Measurements from ENCODE around the gene ERICH2. TPM values are rescaled to one million over a fixed set of nuclear protein-coding genes. Genes with fewer than 3 reads are reported as not detected.

ERICH2 gene
- total RNA-seq, 1 experiment from 2014 or later, result 1.1 TPM

- TF ChIP-seq FOXK1 (CRISPR knock-in tag; IDR thresholded peaks at IDR 0.05) (no peak), CREB1 (CRISPR knock-in tag; IDR thresholded peaks at IDR 0.05) (no peak)
- H3K27me3 Mint-ChIP-seq (ENCODE audit: low read depth), result peaks cover 3% of the 10 kb centered on the region; the same call in 1 of the 2 replicates
- POLR2A ChIA-PET, result no interaction called here
- H3K36me3 Mint-ChIP-seq, result no peaks in the 10 kb centered on the region; the same call in 1 of the 2 replicates
- no peak overlapping the region for H3K27ac Mint-ChIP-seq
- peak; percentile 58 for ATAC-seq
- H3K9me3 Mint-ChIP-seq, result peaks cover 8% of the 10 kb centered on the region; the same call in 1 of the 2 replicates
- H3K4me3 Mint-ChIP-seq, result no peak overlapping the region
- CTCF ChIA-PET, result interaction anchor here (1.4 kb wide), 1 partner anchor 31 kb away, joined by 3 read pairs; no protein-coding TSS in a partner anchor
- no peak for DNase-seq (ENCODE audit: low spot score)
- H3K4me1 Mint-ChIP-seq, result peaks cover 9% of the 10 kb centered on the region
Observed at GRCh38 chr2:170740660-170741059, 29.5 kb upstream of the ERICH2 start.

- DNase-seq (ENCODE audit: low spot score) (no peak), ATAC-seq (no peak)
- TF ChIP-seq SOX15 (CRISPR knock-in tag; IDR thresholded peaks at IDR 0.05), result no peak
- TF ChIP-seq AR (CRISPR knock-in tag; IDR thresholded peaks at IDR 0.05), result no peak
- no peak for TF ChIP-seq NFATC4 (CRISPR knock-in tag; IDR thresholded peaks at IDR 0.05)
- no peak for TF ChIP-seq MAX (CRISPR knock-in tag; IDR thresholded peaks at IDR 0.05)
- no peak for TF ChIP-seq ZNF671 (CRISPR knock-in tag; IDR thresholded peaks at IDR 0.05)
- no peak for TF ChIP-seq ZNF396 (CRISPR knock-in tag; IDR thresholded peaks at IDR 0.05; ENCODE audit: borderline replicate concordance)
- no peak for TF ChIP-seq ZNF423 (CRISPR knock-in tag; IDR thresholded peaks at IDR 0.05)
- TF ChIP-seq HMGA2 (CRISPR knock-in tag; IDR thresholded peaks at IDR 0.05), result no peak
- TF ChIP-seq ELF4 (CRISPR knock-in tag; IDR thresholded peaks at IDR 0.05; ENCODE audit: low read depth), result no peak
- TF ChIP-seq ZNF317 (CRISPR knock-in tag; IDR thresholded peaks at IDR 0.05; ENCODE audit: borderline replicate concordance, low read depth), result no peak
- no peak for TF ChIP-seq ZNF263 (CRISPR knock-in tag; IDR thresholded peaks at IDR 0.05; ENCODE audit: low read depth)
- TF ChIP-seq ZNF512 (CRISPR knock-in tag; IDR thresholded peaks at IDR 0.05; ENCODE audit: borderline replicate concordance), result no peak
- no peak for TF ChIP-seq MYBL2 (CRISPR knock-in tag; IDR thresholded peaks at IDR 0.05)
- H3K4me3 Mint-ChIP-seq, result no peak overlapping the region
- ChIA-PET POLR2A (no interaction called here), CTCF (interaction anchor here (0.6 kb wide), 1 partner anchor 22 kb away, joined by 4 read pairs; no protein-coding TSS in a partner anchor)
- peaks cover 3% of the 10 kb centered on the region; the same call in 1 of the 2 replicates for H3K27me3 Mint-ChIP-seq (ENCODE audit: low read depth)
- H3K4me1 Mint-ChIP-seq, result peaks cover 9% of the 10 kb centered on the region
- H3K9me3 Mint-ChIP-seq, result 0 out of 2 replicates have a peak, but pooled peaks cover 4% of the 10 kb centered on the region
- H3K36me3 Mint-ChIP-seq, result no peaks in the 10 kb centered on the region
- H3K27ac Mint-ChIP-seq, result no peak overlapping the region
Observed at GRCh38 chr2:170742000-170742399, 28.2 kb upstream of the ERICH2 start.

GRCh38 chr2:170742896-170743529 lies 27.2 kb upstream of the ERICH2 start:
- ATAC-seq, result no peak
- ChIA-PET CTCF (no interaction called here), POLR2A (no interaction called here)
- no peaks in the 10 kb centered on the region for H3K36me3 Mint-ChIP-seq
- H3K4me1 Mint-ChIP-seq, result peaks cover 9% of the 10 kb centered on the region
- H3K4me3 Mint-ChIP-seq, result no peak overlapping the region
- no peaks in the 10 kb centered on the region for H3K9me3 Mint-ChIP-seq
- no peak for DNase-seq (ENCODE audit: low spot score)
- H3K27ac Mint-ChIP-seq, result no peak overlapping the region
- H3K27me3 Mint-ChIP-seq (ENCODE audit: low read depth), result no peaks in the 10 kb centered on the region
- TF ChIP-seq IRF2 (CRISPR knock-in tag; IDR thresholded peaks at IDR 0.05; ENCODE audit: borderline replicate concordance, low read depth) (no peak), NFATC4 (CRISPR knock-in tag; IDR thresholded peaks at IDR 0.05) (no peak), ZNF425 (CRISPR knock-in tag; conservative IDR thresholded peaks at IDR 0.05) (no peak), ZNF138 (CRISPR knock-in tag; conservative IDR thresholded peaks at IDR 0.05) (no peak), ETV6 (CRISPR knock-in tag; IDR thresholded peaks at IDR 0.05) (no peak), CREM (CRISPR knock-in tag; IDR thresholded peaks at IDR 0.05) (no peak), MLX (CRISPR knock-in tag; IDR thresholded peaks at IDR 0.05) (no peak), SMAD3 (CRISPR knock-in tag; IDR thresholded peaks at IDR 0.05; ENCODE audit: borderline replicate concordance) (no peak), ZNF121 (CRISPR knock-in tag; IDR thresholded peaks at IDR 0.05) (no peak), MAX (CRISPR knock-in tag; IDR thresholded peaks at IDR 0.05) (no peak)

All from WTC11 (cell line).